ENCODE results near the gene FBLN2. TPM values are rescaled to one million over a fixed set of nuclear protein-coding genes. Genes with fewer than 3 reads are reported as not detected.

FBLN2 gene
- total RNA-seq, 3 donors from 2014 or later (not counting 1 experiment from before 2014, with no cell fraction given), result 0.61 to 2.7 (median 1.6) TPM

GRCh38 chr3:13656584-13657301 lies 107.8 kb downstream of the FBLN2 start:
- no peak overlapping the region for H3K4me3 Mint-ChIP-seq
- TF ChIP-seq CTCF (IDR thresholded peaks at IDR 0.05), result no peak
- no peak for ATAC-seq
- peaks cover 40% of the 10 kb centered on the region for H3K4me1 ChIP-seq (ENCODE audit: control insufficient read depth, insufficient read depth, low read length)
- H3K27ac Mint-ChIP-seq, result no peak overlapping the region
- H3K4me1 Mint-ChIP-seq, result peaks cover 0 to 24% of the 10 kb centered on the region in 2 donors
- no peaks in the 10 kb centered on the region for H3K36me3 ChIP-seq (ENCODE audit: control insufficient read depth, insufficient read depth, low read length)
- H3K9me3 ChIP-seq (ENCODE audit: control insufficient read depth, insufficient read depth, low read length), result no peaks in the 10 kb centered on the region
- H3K9me3 Mint-ChIP-seq, result no peaks in the 10 kb centered on the region
- H3K27me3 Mint-ChIP-seq (ENCODE audit: low read depth in 2 of 2), result peaks cover 10 to 24% of the 10 kb centered on the region in 2 donors
- H3K4me3 ChIP-seq (ENCODE audit: low read length), result no peak overlapping the region
- whole genome bisulfite sequencing (ENCODE audit: insufficient coverage), result 87% methylated on average over 8 of the region's 8 CpGs
- DNase-seq, result no peak
- H3K27ac ChIP-seq (ENCODE audit: low read length), result no peak overlapping the region
- intact Hi-C loops (cut with micrococcal nuclease), result loop anchor here (5.0 kb wide), 2 partner anchors 226 to 561 kb away; partner anchors contain the start of gene WNT7A
- H3K27me3 ChIP-seq (ENCODE audit: control insufficient read depth, insufficient read depth, low read length), result no peaks in the 10 kb centered on the region
- no peaks in the 10 kb centered on the region for H3K36me3 Mint-ChIP-seq

GRCh38 chr3:13657660-13658435 lies 108.9 kb downstream of the FBLN2 start:
- DNase-seq, result peak; percentile 48 to 87
- no peaks in the 10 kb centered on the region for H3K27me3 ChIP-seq (ENCODE audit: control insufficient read depth, insufficient read depth, low read length)
- no peak overlapping the region for H3K27ac ChIP-seq (ENCODE audit: low read length)
- ATAC-seq, result peak; percentile 75 to 90 (median 88)
- peak; percentile 43 for TF ChIP-seq CTCF (IDR thresholded peaks at IDR 0.05)
- peaks cover 33% of the 10 kb centered on the region for H3K4me1 ChIP-seq (ENCODE audit: control insufficient read depth, insufficient read depth, low read length)
- intact Hi-C loops (cut with micrococcal nuclease), result loop anchor here (5.0 kb wide), 2 partner anchors 224 to 559 kb away; partner anchors contain the start of gene WNT7A
- Mint-ChIP-seq H3K4me3 (no peak overlapping the region), H3K27me3 (ENCODE audit: low read depth in 2 of 2) (peaks cover 10 to 24% of the 10 kb centered on the region in 2 donors), H3K36me3 (no peaks in the 10 kb centered on the region), H3K9me3 (no peaks in the 10 kb centered on the region), H3K27ac (no peak overlapping the region), H3K4me1 (peaks cover 0 to 24% of the 10 kb centered on the region in 2 donors)
- no peaks in the 10 kb centered on the region for H3K36me3 ChIP-seq (ENCODE audit: control insufficient read depth, insufficient read depth, low read length)
- H3K4me3 ChIP-seq (ENCODE audit: low read length), result no peak overlapping the region
- 20% methylated on average over 25 of the region's 25 CpGs for WGBS (ENCODE audit: insufficient coverage)
- H3K9me3 ChIP-seq (ENCODE audit: control insufficient read depth, insufficient read depth, low read length), result no peaks in the 10 kb centered on the region

GRCh38 chr3:13658681-13659080 lies 109.8 kb downstream of the FBLN2 start:
- Mint-ChIP-seq H3K27ac (no peak overlapping the region), H3K4me1 (peaks cover 0 to 18% of the 10 kb centered on the region in 2 donors), H3K36me3 (no peaks in the 10 kb centered on the region), H3K4me3 (no peak overlapping the region), H3K9me3 (no peaks in the 10 kb centered on the region), H3K27me3 (ENCODE audit: low read depth in 2 of 2) (peaks cover 10 to 24% of the 10 kb centered on the region in 2 donors)
- Histone ChIP-seq H3K36me3 (ENCODE audit: control insufficient read depth, insufficient read depth, low read length) (no peaks in the 10 kb centered on the region), H3K4me1 (ENCODE audit: control insufficient read depth, insufficient read depth, low read length) (peaks cover 25% of the 10 kb centered on the region), H3K27ac (ENCODE audit: low read length) (no peak overlapping the region), H3K4me3 (ENCODE audit: low read length) (no peak overlapping the region), H3K27me3 (ENCODE audit: control insufficient read depth, insufficient read depth, low read length) (no peaks in the 10 kb centered on the region), H3K9me3 (ENCODE audit: control insufficient read depth, insufficient read depth, low read length) (no peaks in the 10 kb centered on the region)
- DNase-seq, result no peak
- WGBS (ENCODE audit: insufficient coverage), result 79% methylated on average over 8 of the region's 8 CpGs
- no peak for TF ChIP-seq CTCF (IDR thresholded peaks at IDR 0.05)
- ATAC-seq, result no peak
- intact Hi-C loops (cut with micrococcal nuclease), result loop anchor here (5.0 kb wide), 2 partner anchors 224 to 559 kb away; partner anchors contain the start of gene WNT7A
